Forelimb muscle (tissue), 1 donor: ENCODE measurements around the gene ZNF280B. TPM values are rescaled to one million over a fixed set of nuclear protein-coding genes. Genes with fewer than 3 reads are reported as not detected.
A peak's percentile ranks its signal among the peaks of the same experiment; 100 is the strongest.

Experiments
- DNase-seq: peaks from one replicate; pipeline ENCODE4 v3.0.0-alpha.2; 2013; ENCODE audit warnings: low read depth
- polyA plus RNA-seq: library from polyadenylated mRNA; unstranded; fragments of 120-200 nt; gene quantifications from one replicate; pipeline ENCODE4 v1.2.1, GENCODE V29; 2013; ENCODE audit not compliant: insufficient read length

Gene ZNF280B, protein sequence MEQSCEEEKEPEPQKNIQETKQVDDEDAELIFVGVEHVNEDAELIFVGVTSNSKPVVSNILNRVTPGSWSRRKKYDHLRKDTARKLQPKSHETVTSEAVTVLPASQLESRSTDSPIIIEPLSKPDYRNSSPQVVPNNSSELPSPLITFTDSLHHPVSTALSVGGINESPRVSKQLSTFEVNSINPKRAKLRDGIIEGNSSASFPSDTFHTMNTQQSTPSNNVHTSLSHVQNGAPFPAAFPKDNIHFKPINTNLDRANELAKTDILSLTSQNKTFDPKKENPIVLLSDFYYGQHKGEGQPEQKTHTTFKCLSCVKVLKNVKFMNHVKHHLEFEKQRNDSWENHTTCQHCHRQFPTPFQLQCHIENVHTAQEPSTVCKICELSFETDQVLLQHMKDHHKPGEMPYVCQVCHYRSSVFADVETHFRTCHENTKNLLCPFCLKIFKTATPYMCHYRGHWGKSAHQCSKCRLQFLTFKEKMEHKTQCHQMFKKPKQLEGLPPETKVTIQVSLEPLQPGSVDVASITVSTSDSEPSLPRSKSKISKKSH
- polyA plus RNA-seq: 4.2 TPM

DNA sequence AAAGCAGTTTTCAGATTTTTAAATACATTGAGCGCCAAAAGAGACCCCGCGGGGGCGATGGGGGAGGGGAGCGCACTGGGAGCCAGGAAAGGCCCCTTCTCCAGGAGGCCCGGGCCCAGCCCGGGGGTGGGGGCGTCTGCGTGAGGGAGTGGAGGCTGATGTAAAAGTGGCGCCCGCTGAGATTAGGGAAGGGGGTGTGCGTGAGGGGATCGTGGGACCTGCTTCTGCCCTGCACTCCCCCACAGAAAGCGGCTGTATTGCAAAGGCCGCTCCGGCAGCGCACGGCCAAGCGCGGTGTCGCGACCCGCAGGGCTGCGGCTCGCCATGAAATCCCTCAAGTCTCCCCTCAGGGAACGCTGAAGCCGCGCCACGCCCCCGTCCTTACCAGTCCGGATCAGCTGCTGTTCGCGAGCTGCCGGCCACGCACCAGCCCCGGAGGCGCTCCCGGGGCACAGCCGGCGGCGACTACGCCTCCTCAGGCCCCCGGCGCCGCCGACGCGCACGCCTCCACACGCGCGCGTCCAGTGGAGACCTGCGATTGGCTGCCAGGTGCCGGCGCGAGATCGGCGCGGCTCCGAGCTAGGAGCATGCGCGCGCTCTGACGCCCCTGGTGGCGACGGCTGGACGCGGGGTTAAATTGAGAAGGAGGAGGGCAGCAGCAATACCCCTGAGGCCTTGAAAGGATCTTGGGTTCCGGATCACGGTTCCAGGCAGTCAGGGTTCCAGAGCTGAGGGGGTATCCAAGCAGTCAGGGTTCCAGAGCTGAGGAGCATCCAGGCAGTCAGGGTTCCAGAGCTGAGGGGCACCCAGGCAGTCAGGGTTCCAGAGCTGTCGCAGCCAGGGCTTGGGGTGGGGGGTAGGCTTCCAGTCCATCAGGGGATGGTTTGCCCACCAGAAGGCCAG is at the start of gene ZNF280B:
Gene ZNF280B (minus strand): TSS at position 469 of the 903 bp plus-strand sequence. CDS start 19,344 bp downstream, outside the sequence.
- peak; percentile 13 for DNase-seq

DNA sequence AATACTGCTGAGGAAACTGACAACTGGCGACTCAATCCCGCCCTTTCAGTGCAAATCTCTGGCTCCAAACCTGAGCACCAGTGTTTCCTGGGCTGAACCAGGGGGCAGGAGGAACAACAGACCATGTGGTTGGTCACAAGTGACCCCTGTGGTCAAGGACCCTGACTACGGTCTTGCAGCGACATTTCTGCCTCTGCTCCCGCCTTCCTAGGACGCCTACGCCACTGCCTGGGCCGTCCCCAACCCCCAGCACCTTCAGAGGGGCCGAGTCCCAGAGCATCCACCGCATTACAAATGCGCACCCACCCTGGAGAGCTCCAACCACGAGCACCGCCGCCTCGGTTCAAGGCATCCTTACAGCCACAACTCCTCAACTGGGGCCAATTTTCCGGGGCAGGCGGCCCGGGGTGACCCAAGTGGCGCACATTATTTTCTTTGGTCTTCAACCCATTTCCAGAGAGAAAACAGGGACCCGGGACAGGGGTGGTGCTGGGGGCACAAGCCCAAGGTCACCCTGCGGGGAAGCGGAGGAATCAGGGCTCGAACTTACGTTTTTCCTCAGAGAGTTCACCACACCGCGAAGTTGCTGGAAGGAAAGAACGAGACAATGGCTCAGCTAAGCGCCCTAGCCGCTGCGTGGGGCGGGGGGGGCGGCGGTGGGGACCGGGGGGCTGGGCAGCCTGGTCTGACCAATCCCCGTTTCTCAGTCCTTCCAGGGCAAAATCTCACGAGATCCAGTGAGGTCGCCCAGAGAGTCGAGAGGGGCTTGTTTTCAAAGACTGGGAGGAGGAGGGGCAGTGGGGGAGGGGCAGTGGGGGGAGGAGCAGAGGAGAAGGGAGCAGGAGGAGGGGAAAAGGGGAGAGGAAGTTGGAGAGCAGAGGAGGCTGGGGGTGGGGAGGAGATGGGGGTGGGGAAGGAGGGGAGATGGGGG is 48.7 kb upstream of the ZNF280B start:
- no peak for DNase-seq

DNA sequence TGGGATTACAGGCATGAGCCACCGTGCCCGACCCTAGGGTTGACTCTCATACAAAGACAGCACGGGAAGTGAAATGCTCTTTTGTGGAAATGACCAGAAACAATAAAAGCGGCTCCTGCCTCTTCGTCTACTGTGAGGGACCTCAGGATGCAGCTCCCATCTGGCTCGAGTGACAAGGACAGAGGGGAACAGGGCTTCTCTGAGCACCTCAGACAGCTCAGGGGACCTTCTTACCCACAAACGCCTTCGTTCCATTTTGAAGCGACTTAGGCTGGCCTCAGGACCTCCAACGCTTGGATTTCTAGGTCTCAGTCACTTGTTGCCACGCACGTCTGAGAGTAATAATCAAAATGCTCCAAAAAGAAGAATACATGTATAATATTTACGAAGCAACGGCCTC is 48.0 kb upstream of the ZNF280B start:
- DNase-seq: no peak

DNA sequence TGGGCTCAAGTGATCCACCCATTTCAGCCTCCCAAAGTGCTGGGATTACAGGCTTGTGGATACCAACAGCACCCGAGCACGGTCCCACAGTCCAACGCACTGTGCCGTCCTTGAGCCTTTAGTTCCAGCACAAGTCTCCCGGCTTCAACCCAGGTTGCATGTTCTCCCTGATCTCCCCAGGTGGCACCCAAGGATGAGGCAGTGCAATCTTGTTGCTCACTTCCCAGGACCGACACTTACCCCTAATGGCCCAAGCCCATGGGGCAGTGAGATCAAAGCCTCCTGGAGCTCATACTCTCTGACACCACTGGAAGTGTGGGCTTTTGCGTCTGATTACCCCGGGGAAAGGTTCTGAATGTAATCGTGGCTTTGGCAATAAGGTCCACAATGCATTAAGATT is 47.1 kb upstream of the ZNF280B start:
- no peak for DNase-seq

DNA sequence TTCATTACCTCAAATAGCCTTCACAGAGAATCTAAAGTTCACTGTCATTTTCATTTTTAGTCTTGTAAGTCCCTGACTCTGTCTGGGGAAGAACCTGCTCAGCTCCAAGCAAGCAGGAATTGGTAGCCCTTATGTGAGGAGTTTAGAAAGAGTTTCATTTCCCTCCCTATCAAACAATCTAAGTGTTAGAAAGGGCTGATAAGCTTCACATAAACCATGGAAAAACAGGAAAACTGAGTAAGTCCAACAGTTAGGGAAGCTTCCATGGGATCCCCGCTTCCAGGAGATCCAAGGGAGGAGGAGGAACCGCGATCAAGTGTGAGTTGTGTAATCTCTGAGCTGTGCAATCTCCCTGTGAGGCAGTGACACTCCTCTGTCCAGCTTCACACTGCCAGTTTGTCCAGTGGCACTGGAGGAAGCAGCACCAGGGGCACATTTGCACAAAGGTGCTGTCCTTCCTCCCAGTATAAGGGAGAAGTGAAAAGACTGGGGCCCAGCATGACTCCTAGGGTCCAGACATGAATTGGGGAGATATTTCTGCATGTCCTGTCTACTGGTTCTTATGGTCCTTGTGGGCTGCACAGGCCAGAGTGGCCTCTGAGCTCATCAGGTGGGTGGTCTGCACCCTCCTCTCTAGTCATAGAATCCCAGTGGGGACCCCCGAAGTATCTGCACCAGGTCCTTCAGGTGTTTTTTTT is 46.2 kb upstream of the ZNF280B start:
- DNase-seq: no peak

DNA sequence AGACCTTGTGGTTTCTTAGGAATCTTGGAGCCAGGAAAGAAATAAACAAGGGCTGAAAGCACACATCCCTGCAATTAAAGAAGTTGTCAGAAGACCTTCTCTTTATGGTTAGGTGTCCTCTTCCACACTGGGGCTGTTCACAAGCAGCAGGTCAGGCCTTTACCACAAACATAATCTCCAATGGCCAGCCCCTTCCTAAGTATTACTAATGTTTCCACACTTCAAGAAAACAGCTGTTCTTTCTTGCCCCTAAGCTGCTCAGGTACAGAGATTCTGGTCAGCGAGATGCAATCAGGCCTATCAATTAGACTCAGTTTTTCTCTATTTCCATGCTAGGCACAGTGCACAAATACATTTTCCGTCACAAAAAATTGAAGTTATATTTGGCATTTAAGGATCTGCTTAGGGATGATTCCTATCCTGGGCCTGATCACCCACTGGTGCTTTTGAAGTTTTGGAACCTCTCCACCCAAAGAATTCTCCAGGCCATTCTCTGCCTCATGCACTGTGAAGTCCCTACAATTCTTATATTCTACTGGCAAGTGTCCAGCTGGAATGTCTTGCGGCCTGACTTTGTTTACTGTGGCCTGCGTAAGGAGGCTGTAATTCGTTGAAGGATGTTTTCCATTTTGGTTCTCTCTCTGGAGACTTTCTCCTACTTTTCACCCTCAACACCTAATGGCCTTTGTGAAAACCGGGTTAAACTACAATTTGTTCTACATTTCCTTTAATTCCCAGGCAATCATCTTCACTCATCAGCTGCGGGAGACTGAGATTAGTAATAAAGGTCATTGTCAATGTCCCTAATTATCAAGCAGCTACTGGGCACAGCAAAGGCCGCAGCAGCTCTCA is 45.4 kb upstream of the ZNF280B start:
- DNase-seq: no peak

DNA sequence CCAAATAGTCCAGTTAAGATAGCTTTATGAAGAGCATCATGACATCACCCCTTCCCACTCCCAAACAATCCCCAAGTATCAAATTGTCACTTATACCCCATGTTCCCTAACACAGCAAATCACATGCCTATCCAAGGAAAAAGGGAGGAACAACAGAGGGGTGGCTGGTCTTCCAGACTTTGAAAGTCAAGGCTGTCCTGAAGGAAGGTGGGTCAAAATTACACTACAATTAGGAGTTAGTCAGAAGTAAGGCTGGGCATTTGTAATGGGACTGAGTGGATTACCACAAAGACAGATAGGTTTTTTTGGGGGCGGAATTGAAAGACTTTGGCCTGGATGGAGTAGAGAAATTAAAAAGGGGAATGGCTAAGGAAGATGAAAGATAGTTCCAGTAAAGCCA is 44.6 kb upstream of the ZNF280B start:
- DNase-seq: no peak

DNA sequence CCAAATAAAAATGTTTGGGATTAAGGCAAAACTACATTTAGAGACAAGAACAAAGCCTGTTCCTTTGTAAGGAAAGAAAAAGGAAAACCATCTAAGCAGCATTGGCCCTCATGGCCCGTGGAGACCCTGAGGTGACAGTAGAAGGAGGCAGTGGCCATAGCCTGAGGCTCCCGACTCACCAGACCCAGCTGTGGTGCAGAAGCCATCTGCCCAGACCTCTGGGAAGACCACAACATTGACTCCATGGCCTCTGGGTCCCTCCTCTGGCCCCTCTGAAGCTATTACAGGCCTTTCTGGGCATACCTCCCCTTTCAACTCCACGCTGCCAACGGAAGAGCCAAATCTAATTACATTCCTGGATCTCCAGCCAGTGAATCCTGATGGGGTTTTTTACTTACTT is 44.1 kb upstream of the ZNF280B start:
- no peak for DNase-seq

DNA sequence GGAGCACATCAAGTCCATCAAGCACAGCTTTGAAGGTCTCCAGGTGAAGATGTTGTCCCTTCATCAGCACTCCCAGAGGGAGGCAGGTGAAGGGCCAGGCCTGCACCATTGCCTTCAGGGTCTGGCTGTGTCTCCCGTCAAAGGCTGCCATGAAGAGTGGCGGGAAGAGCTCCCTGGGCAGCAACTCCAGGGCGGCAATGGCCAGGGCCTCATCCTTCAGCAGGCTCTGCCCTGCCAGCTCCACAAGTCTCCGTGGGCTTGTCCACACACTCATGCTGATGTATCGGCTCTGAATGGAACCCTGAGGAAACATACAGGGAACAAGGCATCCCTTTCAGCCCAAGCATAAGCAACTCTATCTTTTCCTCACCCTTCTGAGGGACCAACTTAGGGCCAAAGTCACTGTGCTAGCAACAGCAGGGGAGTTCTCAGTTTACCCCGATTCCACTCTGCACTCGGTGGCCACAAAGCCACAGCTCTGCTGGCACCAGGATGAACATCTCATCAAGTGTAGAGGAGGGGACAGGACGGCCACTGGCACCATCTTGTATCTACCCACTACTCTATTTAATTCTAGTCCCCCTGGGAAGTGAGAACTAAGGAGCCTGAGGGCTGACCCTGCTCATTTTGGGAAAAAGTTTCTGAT is 42.4 kb upstream of the ZNF280B start:
- DNase-seq: no peak

DNA sequence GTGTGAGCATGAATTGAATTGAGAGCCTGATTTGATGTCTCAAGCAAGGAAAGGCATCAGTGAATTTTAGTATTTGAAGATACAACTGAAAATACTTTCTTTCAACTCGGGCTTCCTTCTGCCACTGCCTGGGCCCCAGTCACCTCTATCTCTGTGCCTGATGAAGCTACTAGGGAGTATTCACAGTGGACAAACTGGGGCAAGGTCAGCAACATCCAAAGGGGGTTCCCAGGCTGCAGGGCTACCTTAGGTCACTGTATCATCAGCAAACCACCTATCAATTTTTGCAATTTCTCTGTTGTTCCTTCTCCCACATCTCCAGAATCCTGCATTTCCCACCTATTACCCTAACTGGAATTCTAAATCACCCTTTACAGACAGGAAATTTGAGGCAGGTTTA is 40.4 kb upstream of the ZNF280B start:
- DNase-seq: no peak

DNA sequence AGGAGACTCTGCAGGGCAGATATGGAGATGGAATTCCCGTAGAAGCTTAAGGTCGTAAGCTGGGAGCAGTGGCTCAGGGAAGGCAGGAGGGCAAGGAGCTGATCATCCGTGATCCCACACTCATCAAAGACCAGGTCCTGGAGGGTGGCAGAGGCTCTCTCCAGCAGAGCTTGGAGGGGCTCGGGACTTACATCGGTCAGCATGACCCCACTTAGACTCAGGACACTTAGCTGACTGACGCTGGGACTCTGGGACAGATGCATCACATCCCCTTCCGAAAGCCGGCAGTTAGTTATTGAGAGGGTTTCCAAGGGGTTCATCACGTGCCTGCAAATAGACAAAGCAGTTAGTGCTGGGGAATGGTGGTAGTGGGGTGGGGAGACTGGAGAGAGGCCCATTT is 39.8 kb upstream of the ZNF280B start:
- no peak for DNase-seq

DNA sequence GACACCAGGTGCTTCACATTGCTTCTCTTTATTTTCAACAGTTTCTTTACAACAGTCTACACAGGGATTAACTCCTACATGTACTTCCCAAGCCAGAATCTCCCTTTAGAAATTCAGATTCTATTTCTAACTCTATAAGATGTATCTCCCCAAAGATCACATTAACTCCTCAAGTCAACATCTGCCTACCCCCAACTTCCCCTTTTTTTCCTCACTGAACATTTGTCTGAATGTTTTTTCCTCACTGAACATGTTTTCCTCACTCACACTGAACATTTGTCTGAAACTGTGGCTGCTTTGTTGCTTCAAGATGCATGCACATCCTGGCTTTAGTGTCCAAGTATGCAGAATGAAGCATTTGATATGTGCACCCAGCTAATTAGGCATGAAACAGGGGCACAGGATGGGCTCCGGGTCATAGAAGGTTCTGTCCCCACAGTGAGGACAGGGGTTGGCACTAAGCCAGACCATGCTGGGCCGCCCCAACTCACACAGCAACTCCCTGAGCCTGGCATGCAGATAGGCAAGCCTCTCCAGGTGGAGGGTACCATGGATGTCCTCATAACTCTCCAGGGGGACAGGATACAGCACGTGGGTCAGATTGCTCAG is 39.3 kb upstream of the ZNF280B start:
- no peak for DNase-seq

DNA sequence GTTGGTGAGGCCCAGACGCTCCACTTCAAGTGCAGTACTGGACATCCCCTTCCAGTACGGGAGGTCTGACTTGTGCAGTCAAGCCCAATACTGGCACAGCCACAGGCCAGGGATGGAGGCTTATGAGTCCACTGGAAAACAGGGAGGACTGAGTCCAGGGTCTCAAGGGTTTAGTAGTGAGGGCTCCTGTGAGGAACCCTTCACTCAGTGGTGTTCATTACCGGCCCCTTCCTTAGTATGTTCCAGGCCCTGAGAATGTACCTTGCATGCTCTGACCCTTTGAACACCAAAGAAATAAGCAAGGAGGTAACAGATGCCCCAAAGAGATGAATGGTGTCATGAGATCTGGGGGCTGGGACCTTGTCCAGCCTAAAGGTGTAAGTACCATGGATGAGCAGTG is 38.7 kb upstream of the ZNF280B start:
- no peak for DNase-seq

DNA sequence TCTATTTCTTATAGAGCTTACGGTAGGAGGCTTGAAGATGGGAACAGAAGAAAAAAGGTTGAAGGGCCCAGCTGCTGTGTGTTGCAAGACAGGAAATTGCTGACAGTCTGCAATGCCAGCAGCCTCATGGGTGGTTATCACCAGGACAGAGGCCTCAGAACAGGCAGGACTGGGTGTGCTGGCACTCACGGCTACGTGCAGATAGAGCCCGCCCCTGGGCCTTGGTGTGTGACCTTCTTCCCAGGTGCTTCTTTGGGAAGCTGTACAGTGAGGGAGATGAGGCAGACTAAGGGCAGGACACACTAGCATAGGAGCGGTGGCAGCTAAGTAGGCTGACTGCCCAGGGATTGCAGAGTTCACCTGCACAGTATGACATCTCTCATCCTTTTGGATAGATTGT is 37.9 kb upstream of the ZNF280B start:
- no peak for DNase-seq

DNA sequence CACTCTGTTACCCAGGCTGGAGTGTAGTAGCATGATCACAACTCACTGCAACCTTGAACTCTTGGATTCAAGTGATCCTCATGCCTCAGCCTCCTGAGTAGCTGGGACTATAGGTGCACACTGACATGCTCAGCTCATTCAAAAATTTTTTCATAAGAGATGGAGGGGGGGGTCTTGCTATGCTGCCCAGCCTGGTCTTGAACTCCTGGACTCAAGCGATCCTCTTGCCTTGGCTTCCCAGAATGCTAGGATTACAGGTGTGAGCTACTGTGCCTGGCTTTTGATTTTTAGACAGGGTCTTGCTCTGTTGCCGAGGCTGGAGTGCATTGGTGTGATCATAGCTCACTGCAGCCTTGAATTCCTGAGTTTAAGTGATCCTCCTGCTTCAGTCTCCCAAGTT is 36.5 kb upstream of the ZNF280B start:
- no peak for DNase-seq

DNA sequence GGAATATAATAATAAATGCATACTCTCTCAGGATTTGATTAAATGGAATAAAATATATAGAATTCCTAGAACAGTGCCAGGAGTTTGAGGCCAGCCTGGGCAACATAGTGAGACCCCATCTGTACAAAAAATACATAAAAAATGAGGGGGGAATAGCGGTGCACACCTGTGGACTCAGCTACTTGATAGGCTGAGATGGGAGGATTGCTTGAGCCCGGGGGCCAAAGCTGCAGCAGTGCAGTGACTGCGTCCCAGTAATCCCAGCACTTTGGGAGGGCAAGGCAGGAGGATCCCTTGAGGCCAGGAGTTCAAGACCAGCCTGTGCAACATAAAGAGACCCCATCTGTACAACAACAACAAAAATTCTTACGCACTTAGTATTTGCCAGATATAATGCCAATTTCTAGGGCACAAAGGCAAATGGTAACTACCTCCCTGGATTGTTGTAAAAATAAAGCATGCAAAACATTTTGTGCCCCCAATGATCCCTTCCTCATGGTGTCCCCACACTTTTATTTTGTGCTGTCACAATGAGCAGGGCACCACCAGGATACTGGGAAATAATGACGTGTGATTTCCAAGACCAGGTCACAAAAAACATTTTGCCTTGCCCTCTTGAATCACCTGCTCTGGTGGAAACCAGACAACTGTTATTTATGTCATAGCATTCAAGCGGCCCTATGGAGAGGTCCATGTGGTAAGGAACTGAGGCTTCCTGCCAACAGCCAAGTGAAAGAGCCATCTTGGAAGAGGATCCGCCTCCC is 29.9 kb upstream of the ZNF280B start:
- no peak for DNase-seq

DNA sequence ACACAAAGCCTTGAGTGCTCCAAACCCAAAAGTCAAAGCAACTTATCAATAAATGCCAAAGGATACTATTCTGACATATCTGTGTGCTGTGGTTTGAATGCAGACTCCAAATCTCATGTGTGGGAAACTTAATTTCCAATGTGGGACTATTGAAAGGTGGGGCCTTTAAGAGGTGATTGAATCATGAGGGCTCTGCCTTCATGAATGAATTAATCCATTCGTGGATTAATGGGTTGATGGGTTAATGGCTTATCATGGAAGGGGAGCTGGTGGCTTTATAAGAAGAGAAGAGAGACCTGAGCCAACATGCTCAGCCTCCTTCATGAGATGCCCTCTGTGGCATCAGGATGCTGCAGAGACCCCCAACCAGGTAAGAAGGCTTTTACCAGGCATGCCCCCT is 28.4 kb upstream of the ZNF280B start:
- no peak for DNase-seq

DNA sequence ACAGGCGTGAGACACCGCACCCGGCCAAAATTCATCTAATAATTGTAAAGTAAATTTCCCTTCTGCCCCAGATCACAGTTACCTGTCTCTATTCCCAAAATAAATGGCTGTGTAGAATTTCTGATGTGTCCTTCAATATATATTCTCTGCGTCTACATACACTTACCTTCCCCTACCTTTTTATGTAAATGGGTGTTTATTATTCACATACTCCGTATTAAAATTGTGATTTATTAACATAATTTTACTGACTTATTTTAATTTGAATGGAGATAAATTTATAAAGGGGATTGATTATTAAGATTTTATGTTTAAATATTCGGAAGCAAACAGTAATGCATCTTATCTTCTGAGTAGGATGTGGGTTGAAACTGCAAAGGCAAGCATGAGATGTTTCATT is 28.0 kb upstream of the ZNF280B start:
- no peak for DNase-seq
